Measurements from ENCODE around the gene FBXO34.

- TF ChIP-seq, protein P1, sequence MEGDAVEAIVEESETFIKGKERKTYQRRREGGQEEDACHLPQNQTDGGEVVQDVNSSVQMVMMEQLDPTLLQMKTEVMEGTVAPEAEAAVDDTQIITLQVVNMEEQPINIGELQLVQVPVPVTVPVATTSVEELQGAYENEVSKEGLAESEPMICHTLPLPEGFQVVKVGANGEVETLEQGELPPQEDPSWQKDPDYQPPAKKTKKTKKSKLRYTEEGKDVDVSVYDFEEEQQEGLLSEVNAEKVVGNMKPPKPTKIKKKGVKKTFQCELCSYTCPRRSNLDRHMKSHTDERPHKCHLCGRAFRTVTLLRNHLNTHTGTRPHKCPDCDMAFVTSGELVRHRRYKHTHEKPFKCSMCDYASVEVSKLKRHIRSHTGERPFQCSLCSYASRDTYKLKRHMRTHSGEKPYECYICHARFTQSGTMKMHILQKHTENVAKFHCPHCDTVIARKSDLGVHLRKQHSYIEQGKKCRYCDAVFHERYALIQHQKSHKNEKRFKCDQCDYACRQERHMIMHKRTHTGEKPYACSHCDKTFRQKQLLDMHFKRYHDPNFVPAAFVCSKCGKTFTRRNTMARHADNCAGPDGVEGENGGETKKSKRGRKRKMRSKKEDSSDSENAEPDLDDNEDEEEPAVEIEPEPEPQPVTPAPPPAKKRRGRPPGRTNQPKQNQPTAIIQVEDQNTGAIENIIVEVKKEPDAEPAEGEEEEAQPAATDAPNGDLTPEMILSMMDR (IDR thresholded peaks at IDR 0.05): no peak
- TF ChIP-seq ZFX (IDR thresholded peaks at IDR 0.05; ENCODE audit: borderline replicate concordance): no peak
Observed at GRCh38 chr14:55276736-55277135, 5.5 kb downstream of the FBXO34 start.
